HG02588 (cell line): ENCODE measurements around the gene DCTD.

Source experiments
- ATAC-seq: cut with Tn5 transposase; IDR thresholded peaks from one replicate; pipeline ENCODE4 v1.9.1; 2021; ENCODE audit warnings: mild to moderate bottlenecking, moderate library complexity; ENCODE audit not compliant: unreplicated experiment

DCTD gene

DNA sequence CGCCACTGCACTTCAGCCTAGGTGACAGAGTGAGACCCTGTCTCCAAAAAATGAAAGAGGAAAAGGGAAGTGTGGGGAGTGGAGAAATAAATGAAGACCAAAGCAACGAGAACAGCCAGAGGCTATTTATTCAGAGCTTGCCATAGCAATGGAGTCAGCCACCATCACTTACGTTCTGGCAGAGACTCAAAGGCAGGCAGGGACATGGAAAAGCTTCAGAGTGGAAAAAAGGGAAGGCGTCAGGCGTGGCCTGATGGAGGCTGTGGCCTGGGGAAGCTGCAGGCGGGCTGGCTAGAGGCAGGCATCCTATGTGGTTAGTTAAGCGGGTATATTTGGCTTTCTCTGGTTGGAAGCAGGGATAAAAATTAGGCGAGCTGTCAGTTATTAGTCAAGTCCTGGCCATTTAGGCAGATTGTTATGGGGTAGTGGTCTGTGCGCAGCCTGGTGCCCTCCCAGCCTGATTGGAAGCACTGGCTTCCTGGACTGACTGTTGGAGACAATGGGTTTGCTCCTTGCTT is 73.3 kb downstream of the DCTD start:
- ATAC-seq: no peak

- ATAC-seq: no peak
These were observed 74.3 kb downstream of the DCTD start for GRCh38 chr4:182842759-182843390.

- ATAC-seq: no peak
These were observed 75.0 kb downstream of the DCTD start for GRCh38 chr4:182842104-182842600.

- ATAC-seq: no peak
These were observed 77.1 kb downstream of the DCTD start for GRCh38 chr4:182840108-182840507.
